Effector memory CD8-positive, alpha-beta T cell (primary cell): ENCODE results near the gene COL27A1.

Experiments used
- ATAC-seq: fragments of 150-1000 bp; cut with Tn5 transposase; replicated peaks from 2 replicates; pipeline ENCODE4 v1.10.0; 2021; ENCODE audit warnings: mild to moderate bottlenecking, moderate library complexity
- DNase-seq, 3 experiments: peaks; one replicate each; pipeline ENCODE4 v3.0.0; 2021
- H3K27ac Mint-ChIP-seq, 2 donors: one replicate each; pipeline ENCODE4 v1.8.0; 2022; ENCODE audit warnings: mild to moderate bottlenecking in 2 of 2, mixed read lengths in 2 of 2, moderate library complexity in 2 of 2
- H3K27me3 Mint-ChIP-seq, 2 donors: one replicate each; pipeline ENCODE4 v1.8.0; 2022; ENCODE audit warnings: mixed read lengths in 2 of 2
- H3K36me3 Mint-ChIP-seq: one replicate; pipeline ENCODE4 v1.8.0; 2022; ENCODE audit warnings: mild to moderate bottlenecking, moderate library complexity, mixed read lengths; ENCODE audit not compliant: insufficient read depth
- H3K4me1 Mint-ChIP-seq, 2 donors: one replicate each; pipeline ENCODE4 v1.8.0; 2022; ENCODE audit warnings: low read depth in 2 of 2, mixed read lengths in 2 of 2
- H3K4me3 Mint-ChIP-seq, 2 donors: one replicate each; pipeline ENCODE4 v1.8.0; 2022; ENCODE audit warnings: mild to moderate bottlenecking in 2 of 2, mixed read lengths in 2 of 2, moderate library complexity in 2 of 2
- H3K9me3 Mint-ChIP-seq, 2 donors: one replicate each; pipeline ENCODE4 v1.8.0; 2022; ENCODE audit warnings: mixed read lengths in 2 of 2

COL27A1 gene

DNA sequence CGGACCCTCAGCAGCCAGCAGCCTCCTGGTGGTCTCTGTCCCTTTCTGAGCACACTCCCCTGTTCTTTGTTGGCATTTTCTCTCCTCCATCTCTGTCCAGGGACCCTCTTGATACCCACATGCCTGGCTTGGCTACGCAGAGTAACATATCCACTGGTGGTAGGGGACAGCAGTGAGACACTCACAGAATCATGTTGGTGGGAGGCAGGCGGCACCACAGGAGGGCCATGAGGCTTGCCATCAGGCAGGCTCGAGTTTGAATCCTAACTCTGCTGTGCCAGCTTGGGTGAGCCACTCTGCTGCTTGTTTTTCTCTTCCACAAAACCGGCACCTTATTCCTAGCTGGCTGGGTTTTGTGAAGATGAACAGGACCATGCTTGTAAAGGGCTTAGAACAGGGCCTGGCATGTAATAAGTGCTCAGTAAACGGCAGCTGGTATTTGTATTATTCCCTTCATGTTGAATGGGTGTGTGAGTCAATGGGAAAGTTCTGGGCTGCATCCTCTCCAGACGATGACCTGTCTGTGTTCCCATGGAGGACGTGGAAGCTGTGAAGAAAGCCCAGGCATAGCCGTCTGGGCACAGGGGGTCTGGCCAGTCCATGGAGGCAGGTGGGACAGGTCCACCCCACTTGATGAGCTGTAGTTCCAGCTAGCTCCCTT, 2.3 kb downstream of the COL27A1 start:
- no peaks in the 10 kb centered on the region for H3K9me3 Mint-ChIP-seq
- no peak overlapping the region for H3K27ac Mint-ChIP-seq
- peak overlapping the region; percentile 57 to 90 for H3K4me3 Mint-ChIP-seq
- H3K27me3 Mint-ChIP-seq, result peaks cover 40 to 43% of the 10 kb centered on the region in 2 donors
- peaks cover 11 to 16% of the 10 kb centered on the region in 2 donors for H3K4me1 Mint-ChIP-seq
- peaks cover 10% of the 10 kb centered on the region for H3K36me3 Mint-ChIP-seq
- DNase-seq (no peak), ATAC-seq (no peak)

- ATAC-seq, result no peak
- no peak overlapping the region for H3K27ac Mint-ChIP-seq
- peaks cover 10% of the 10 kb centered on the region for H3K36me3 Mint-ChIP-seq
- H3K4me3 Mint-ChIP-seq, result no peak overlapping the region
- no peak for DNase-seq
- H3K4me1 Mint-ChIP-seq, result peaks cover 11 to 16% of the 10 kb centered on the region in 2 donors
- H3K9me3 Mint-ChIP-seq, result no peaks in the 10 kb centered on the region
- peaks cover 34 to 38% of the 10 kb centered on the region in 2 donors for H3K27me3 Mint-ChIP-seq
Measured at GRCh38 chr9:114158482-114159130, 3.3 kb downstream of the COL27A1 start.

DNA sequence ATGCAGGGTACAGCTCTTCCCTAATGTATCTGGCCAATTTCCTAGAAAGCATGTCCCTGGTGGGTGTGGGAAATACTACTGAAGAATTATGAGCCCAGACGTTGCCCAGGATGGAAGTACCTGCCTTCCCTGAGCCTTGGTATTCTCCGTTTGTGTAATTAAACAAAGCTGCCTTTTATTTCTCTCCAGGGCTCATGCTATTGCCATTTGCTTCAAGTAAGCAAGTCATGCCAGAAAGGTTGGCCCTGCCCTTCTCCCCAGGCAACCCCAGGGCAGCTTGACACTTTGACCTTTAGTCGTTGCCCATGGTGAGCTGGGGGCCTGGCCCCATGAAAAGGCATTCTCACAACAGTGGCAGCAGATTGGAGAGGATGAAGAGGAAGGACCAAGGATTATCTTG, 4.4 kb downstream of the COL27A1 start:
- H3K36me3 Mint-ChIP-seq, result peaks cover 7% of the 10 kb centered on the region
- H3K27ac Mint-ChIP-seq, result no peak overlapping the region
- peaks cover 6 to 11% of the 10 kb centered on the region in 2 donors for H3K4me1 Mint-ChIP-seq
- H3K27me3 Mint-ChIP-seq, result peaks cover 25 to 30% of the 10 kb centered on the region in 2 donors
- DNase-seq (no peak), ATAC-seq (no peak)
- no peaks in the 10 kb centered on the region for H3K9me3 Mint-ChIP-seq
- H3K4me3 Mint-ChIP-seq, result no peak overlapping the region

GRCh38 chr9:114161513-114161912, 6.2 kb downstream of the COL27A1 start:
- H3K9me3 Mint-ChIP-seq, result no peaks in the 10 kb centered on the region
- no peak overlapping the region for H3K4me3 Mint-ChIP-seq
- peaks cover 14 to 23% of the 10 kb centered on the region in 2 donors for H3K27me3 Mint-ChIP-seq
- DNase-seq, result no peak
- no peak for ATAC-seq
- no peak overlapping the region for H3K27ac Mint-ChIP-seq
- H3K4me1 Mint-ChIP-seq, result peaks cover under 1 to 5% of the 10 kb centered on the region in 2 donors
- H3K36me3 Mint-ChIP-seq, result peaks cover 4% of the 10 kb centered on the region

- H3K4me1 Mint-ChIP-seq, result no peaks in the 10 kb centered on the region
- peaks cover 4 to 11% of the 10 kb centered on the region in 2 donors for H3K27me3 Mint-ChIP-seq
- DNase-seq, result no peak
- H3K27ac Mint-ChIP-seq, result no peak overlapping the region
- H3K36me3 Mint-ChIP-seq, result no peaks in the 10 kb centered on the region
- no peak overlapping the region for H3K4me3 Mint-ChIP-seq
- H3K9me3 Mint-ChIP-seq, result no peaks in the 10 kb centered on the region
- no peak for ATAC-seq
Measured at GRCh38 chr9:114163517-114163951, 8.2 kb downstream of the COL27A1 start.

GRCh38 chr9:114164191-114164794, 9.0 kb downstream of the COL27A1 start:
- no peak for DNase-seq
- Mint-ChIP-seq H3K36me3 (no peaks in the 10 kb centered on the region), H3K9me3 (no peaks in the 10 kb centered on the region)

DNA sequence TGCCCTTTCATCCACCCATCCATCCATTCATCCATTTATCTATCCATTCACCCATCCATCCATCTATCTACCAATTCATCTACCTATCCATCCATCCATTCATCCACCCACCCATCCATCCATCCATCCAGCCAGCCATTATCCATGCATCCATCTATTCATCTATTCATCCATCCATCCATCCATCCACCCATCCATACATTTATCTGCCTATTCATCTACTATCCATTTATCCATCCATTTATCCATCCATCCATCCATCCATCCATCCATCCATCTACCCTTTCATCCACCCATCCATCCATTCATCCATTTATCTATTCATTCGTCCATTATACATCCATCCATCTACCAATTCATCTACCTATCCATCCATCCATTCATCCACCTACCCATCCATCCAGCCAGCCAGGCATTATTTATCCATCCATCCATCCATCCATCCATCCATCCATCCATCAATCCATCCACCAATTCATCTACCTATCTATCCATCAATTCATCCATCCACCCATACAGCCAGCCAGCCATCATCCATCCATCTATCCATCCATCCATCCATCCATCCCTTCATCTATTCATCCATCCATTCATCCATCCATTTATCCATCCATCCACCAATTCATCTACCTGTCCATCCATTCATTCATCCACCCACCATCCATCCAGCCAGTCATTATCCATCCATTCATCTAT, 10.2 kb downstream of the COL27A1 start:
- H3K36me3 Mint-ChIP-seq, result no peaks in the 10 kb centered on the region
- DNase-seq (no peak), ATAC-seq (no peak)
- H3K9me3 Mint-ChIP-seq, result no peaks in the 10 kb centered on the region
- peaks cover 9 to 10% of the 10 kb centered on the region in 2 donors for H3K27me3 Mint-ChIP-seq
- H3K27ac Mint-ChIP-seq, result no peak overlapping the region
- H3K4me1 Mint-ChIP-seq, result no peaks in the 10 kb centered on the region
- H3K4me3 Mint-ChIP-seq, result no peak overlapping the region

More at GRCh38 chr9:114164191-114164794, 9.0 kb downstream of the COL27A1 start:
- peaks cover 10 to 17% of the 10 kb centered on the region in 2 donors for H3K27me3 Mint-ChIP-seq
- no peak for ATAC-seq
- no peaks in the 10 kb centered on the region for H3K4me1 Mint-ChIP-seq
- H3K27ac Mint-ChIP-seq, result no peak overlapping the region
- no peak overlapping the region for H3K4me3 Mint-ChIP-seq

GRCh38 chr9:114166103-114166470, 10.8 kb downstream of the COL27A1 start:
- DNase-seq, result no peak
- no peak overlapping the region for H3K27ac Mint-ChIP-seq
- H3K4me3 Mint-ChIP-seq, result no peak overlapping the region
- H3K27me3 Mint-ChIP-seq, result peaks cover 9 to 10% of the 10 kb centered on the region in 2 donors
- no peaks in the 10 kb centered on the region for H3K9me3 Mint-ChIP-seq
- H3K4me1 Mint-ChIP-seq, result no peaks in the 10 kb centered on the region
- ATAC-seq, result no peak
- H3K36me3 Mint-ChIP-seq, result no peaks in the 10 kb centered on the region

- no peaks in the 10 kb centered on the region for H3K9me3 Mint-ChIP-seq
- DNase-seq, result no peak
- H3K27ac Mint-ChIP-seq, result no peak overlapping the region
- H3K36me3 Mint-ChIP-seq, result no peaks in the 10 kb centered on the region
- peaks cover 9 to 15% of the 10 kb centered on the region in 2 donors for H3K27me3 Mint-ChIP-seq
- H3K4me1 Mint-ChIP-seq, result no peaks in the 10 kb centered on the region
- no peak overlapping the region for H3K4me3 Mint-ChIP-seq
- no peak for ATAC-seq
Measured at GRCh38 chr9:114166614-114167572, 11.6 kb downstream of the COL27A1 start.

DNA sequence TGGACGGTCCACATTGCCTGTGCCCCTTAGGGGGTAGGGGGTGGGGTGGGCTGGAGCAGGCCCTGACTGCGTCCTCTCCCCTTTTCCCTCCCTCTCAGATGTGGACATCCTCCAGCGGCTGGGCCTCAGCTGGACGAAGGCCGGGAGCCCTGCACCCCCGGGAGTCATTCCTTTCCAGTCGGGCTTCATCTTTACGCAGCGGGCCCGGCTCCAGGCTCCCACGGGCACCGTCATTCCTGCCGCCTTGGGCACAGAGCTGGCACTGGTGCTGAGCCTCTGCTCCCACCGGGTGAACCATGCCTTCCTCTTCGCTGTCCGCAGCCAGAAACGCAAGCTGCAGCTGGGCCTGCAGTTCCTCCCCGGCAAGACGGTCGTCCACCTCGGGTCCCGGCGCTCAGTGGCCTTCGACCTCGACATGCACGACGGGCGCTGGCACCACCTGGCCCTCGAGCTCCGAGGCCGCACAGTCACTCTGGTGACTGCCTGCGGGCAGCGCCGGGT, 12.3 kb downstream of the COL27A1 start:
- no peaks in the 10 kb centered on the region for H3K4me1 Mint-ChIP-seq
- no peaks in the 10 kb centered on the region for H3K36me3 Mint-ChIP-seq
- H3K9me3 Mint-ChIP-seq, result no peaks in the 10 kb centered on the region
- DNase-seq (no peak), ATAC-seq (no peak)
- H3K4me3 Mint-ChIP-seq, result no peak overlapping the region
- no peak overlapping the region for H3K27ac Mint-ChIP-seq
- H3K27me3 Mint-ChIP-seq, result peaks cover 10 to 23% of the 10 kb centered on the region in 2 donors

DNA sequence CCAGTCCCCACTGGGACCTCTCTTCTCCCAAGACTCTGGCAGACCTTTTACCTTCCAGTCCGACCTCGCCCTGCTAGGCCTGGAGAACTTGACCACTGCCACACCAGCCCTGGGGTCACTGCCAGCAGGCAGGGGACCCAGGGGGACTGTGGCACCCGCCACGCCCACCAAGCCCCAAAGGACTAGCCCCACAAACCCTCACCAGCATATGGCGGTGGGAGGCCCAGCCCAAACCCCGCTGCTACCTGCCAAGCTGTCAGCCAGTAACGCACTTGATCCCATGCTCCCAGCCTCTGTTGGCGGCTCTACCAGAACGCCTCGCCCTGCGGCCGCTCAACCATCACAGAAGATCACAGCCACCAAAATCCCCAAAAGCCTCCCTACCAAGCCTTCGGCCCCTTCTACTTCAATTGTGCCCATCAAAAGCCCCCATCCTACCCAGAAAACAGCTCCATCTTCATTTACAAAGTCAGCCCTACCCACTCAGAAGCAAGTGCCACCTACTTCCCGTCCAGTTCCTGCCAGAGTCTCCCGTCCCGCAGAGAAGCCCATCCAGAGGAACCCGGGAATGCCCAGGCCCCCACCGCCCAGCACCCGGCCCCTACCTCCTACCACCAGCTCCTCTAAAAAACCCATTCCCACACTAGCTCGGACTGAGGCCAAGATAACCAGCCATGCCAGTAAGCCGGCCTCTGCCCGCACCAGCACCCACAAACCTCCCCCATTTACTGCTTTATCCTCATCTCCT, 13.1 kb downstream of the COL27A1 start:
- no peak for DNase-seq
- Mint-ChIP-seq H3K4me1 (no peaks in the 10 kb centered on the region), H3K27ac (no peak overlapping the region), H3K36me3 (no peaks in the 10 kb centered on the region), H3K4me3 (no peak overlapping the region), H3K9me3 (no peaks in the 10 kb centered on the region), H3K27me3 (peaks cover 18 to 31% of the 10 kb centered on the region in 2 donors)
- no peak for ATAC-seq
